GM19035 (cell line): ENCODE measurements around the gene DNAJC19.

Experiments
- ATAC-seq: cut with Tn5 transposase; IDR thresholded peaks from one replicate; pipeline ENCODE4 v1.9.1; 2021; ENCODE audit not compliant: unreplicated experiment

Gene DNAJC19

GRCh38 chr3:180961552-180961951 is 28.0 kb downstream of the DNAJC19 start:
- ATAC-seq = no peak

DNA sequence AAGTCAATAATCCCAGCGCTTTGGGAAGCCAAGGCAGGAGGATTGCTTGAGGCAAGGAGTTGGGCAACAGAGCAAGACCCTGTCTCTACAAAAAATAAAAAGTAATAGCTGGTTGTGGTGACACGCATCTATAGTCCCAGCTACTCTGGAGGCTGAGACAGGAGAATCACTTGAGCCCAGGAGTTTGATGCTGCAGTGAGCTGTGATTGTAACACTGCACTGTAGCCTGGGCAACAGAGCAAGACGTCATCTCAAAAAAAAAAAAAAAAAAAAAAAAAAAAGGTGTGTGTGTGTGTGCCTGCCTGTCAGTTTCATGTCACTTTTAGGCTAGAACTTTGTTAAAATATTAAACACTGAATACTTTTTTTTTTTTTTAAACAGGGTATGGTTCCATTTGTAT is 28.4 kb downstream of the DNAJC19 start:
- no peak for ATAC-seq

GRCh38 chr3:180959691-180960090 is 29.8 kb downstream of the DNAJC19 start:
- no peak for ATAC-seq

GRCh38 chr3:180947761-180948390 is 41.7 kb downstream of the DNAJC19 start:
- ATAC-seq = peak; percentile 79

DNA sequence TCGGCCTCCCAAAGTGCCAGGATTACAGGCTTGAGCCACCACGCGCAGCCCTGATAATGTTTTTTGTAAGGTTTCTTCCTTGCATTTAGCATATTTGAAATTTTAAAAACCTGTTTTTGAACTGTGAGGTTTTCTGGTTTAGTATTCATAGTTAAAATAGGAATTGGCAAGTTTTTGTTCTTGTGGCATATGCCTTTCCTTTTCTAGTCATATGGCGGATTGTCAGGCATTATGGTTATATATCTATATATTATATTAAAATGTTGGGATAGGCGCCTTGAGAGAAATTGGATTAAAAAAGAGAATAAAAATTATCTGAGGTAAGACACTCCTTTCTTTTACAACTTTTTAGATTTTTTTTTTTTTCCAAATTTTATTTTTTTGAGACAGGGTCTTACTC is 48.7 kb downstream of the DNAJC19 start:
- no peak for ATAC-seq

DNA sequence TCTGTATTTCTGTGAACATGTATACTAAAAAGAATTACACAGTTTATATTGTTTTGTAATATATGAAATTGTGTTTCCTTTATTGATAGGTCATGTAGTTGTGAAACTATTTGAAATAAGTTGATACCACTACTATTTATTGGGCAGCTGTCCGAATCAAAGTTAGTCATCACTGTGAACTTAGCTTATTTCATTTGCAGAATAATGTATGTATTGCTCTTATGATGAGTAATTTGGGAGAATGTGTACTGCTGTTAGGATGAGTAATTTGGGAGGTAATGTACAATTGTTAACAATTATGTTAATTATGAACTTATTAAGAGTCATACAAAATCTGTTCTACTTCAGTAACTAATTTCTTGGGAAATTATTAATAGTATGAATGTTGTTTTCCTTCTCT is 54.9 kb downstream of the DNAJC19 start:
- no peak for ATAC-seq
